Erythroblast (primary cell): ENCODE results near the gene OPCML.

Source experiments
- GATA1 ChIP-seq: IDR thresholded peaks from 2 replicates; pipeline ENCODE4 v1.6.1; 2011; ENCODE audit warnings: low read depth, mild to moderate bottlenecking, control low read depth, low read length, moderate library complexity
- POLR2A ChIP-seq: IDR thresholded peaks from 2 replicates; pipeline ENCODE4 v1.6.1; 2011; ENCODE audit warnings: mild to moderate bottlenecking, low read length

- no peak for TF ChIP-seq POLR2A
- no peak for TF ChIP-seq GATA1
Measured at GRCh38 chr11:132409573-132410355, 1122.5 kb downstream of the OPCML start.
